Measurements from ENCODE around the gene DIS3L2.

DIS3L2 gene

DNA sequence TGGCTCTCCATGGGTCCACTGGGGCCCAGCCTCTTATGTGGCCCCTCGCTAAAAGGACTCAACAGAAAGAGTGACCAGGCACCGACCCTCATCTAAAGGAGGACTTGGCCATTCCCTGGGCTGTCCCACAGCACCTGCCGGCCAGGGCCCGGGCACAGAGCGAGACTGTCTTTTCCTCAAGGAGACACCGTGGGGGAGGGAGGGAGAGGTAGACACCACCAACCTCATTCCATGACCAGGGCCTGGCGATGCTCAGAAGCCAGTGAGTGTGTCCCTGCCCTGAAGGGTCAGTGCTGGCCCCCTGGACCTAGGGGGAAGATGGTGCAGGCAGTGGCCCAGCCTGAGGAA, 377.2 kb downstream of the DIS3L2 start:
- H3K9ac ChIP-seq (ENCODE audit: low read depth, low read length), result no peak overlapping the region
- no peaks in the 10 kb centered on the region for H3K9me3 ChIP-seq (ENCODE audit: control insufficient read depth, insufficient read depth, low read length)
- no peaks in the 10 kb centered on the region for H3K36me3 ChIP-seq (ENCODE audit: insufficient read depth, low read length)
- no peaks in the 10 kb centered on the region; the same call in 1 of the 2 replicates for H3K4me1 ChIP-seq (ENCODE audit: insufficient read depth, low read length)

DNA sequence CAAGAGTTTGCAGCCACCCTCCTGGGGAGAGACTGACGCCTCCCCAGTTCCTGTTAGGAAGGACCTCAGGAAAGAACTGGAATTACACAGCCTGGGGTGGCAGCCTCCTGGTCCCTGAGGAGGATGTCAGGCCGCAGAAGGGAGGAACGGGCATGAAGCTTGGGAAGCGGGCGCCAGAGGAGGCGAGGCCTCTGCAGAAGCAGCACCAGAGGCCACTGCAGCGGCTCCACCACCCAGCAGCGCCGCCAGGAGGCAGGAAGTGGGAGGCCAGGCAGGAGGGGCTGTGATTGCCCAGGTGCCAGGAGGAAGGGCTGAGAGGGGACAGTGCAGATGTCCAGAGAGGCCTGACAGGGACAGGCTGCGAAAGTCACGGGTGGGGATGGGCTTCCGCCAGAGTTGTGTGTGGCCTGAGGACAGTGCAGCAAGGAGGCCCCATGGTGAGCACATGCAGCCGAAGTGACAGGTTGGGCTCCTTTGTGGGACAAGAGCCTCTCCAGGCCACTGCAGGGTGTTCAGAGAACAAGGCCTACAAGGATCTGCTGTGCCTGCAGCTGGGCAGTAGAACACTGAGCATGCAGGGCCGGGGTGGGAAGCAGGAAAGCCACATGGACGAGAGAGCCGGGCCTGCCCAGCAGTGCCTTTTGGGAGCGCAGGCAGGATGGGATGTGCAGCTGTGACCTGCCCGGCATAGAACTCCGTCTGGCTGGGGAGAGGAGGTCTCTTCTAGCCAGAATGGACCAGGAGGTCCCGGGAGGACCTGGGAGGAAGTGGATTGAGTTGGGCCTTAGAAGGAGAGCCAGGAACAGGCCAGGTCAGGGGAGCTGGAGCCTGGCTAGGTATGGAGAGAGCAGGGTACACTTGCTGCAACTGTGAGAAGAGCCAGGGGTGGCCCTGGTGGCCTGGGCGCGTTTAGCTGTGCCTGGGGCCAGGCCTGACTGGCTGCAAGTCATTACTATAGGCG, 377.9 kb downstream of the DIS3L2 start:
- H3K9ac ChIP-seq (ENCODE audit: low read depth, low read length), result no peak overlapping the region
- H3K4me1 ChIP-seq (ENCODE audit: insufficient read depth, low read length), result no peaks in the 10 kb centered on the region; the same call in 1 of the 2 replicates
- no peaks in the 10 kb centered on the region for H3K9me3 ChIP-seq (ENCODE audit: control insufficient read depth, insufficient read depth, low read length)
- no peaks in the 10 kb centered on the region for H3K36me3 ChIP-seq (ENCODE audit: insufficient read depth, low read length)

DNA sequence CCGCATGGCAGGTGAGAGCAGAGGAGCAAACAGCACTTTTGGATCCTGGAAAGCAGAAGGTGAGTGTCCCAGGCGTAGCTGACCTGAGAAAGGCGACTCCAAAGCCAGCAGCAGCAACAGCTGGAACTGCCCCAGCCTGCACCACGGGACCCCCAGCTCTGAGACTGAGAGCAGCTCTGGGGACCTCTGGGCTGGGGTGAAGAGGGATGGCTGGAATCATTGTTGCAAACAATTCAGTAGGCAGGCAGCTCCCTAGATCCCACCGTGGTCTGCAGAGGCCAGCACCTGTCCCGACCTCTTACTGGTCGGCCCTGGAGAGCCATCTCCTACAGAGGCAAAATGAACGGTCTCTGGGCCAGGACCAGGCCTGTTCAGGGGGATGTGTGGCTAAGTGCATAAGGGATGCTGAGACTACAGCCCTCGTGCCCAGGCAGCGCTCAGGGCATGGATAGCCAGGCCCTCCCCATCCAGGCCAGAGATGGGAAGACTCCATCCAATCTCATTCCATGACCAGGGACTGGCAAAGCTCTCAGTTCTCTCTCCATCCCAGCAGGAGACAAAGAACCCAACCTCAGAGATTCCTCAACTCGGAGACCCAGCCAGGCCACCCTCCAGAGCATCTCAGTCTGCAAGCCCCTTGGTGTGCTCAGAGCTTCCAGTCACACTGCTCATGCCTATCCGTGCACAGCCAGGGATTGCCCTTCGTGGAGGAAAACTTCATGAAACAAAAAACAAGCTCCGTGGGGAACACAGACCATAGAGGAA, 378.8 kb downstream of the DIS3L2 start:
- no peak overlapping the region for H3K9ac ChIP-seq (ENCODE audit: low read depth, low read length)
- H3K36me3 ChIP-seq (ENCODE audit: insufficient read depth, low read length), result no peaks in the 10 kb centered on the region
- H3K4me1 ChIP-seq (ENCODE audit: insufficient read depth, low read length), result no peaks in the 10 kb centered on the region; the same call in 1 of the 2 replicates
- H3K9me3 ChIP-seq (ENCODE audit: control insufficient read depth, insufficient read depth, low read length), result no peaks in the 10 kb centered on the region

DNA sequence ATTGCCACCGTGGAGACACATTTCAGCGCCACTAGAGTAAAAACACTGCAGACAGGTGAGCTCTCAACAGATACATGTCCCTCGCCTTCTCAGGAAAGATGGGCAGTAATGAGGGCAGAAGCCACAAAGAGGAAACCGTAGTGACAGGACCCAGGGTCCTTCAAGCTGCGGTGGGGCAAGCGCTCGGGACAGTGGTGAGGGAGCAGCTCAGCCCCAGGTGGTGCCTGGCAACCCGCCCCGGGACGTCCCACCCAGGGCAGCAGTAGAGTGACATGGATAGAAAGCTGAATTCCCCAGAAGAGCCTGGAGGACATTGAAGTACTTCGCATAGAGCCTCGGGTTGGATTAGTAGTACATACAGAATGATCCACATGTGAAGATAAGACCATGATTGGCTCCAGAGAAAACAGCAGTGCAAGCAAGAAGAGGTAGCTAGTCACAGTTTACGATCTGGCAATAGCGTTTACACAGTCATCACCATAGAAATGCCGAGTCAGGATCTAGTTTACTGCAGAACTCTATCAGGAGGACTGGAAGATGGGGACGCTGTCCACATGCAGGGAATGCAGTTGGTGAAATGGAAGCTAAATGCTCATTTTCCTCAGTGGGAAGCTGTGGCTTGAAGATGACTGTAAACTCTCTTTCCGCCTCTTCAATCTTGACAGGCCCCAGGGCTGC, 379.7 kb downstream of the DIS3L2 start:
- Histone ChIP-seq H3K9me3 (ENCODE audit: control insufficient read depth, insufficient read depth, low read length) (no peaks in the 10 kb centered on the region), H3K4me1 (ENCODE audit: insufficient read depth, low read length) (no peaks in the 10 kb centered on the region), H3K36me3 (ENCODE audit: insufficient read depth, low read length) (no peaks in the 10 kb centered on the region), H3K9ac (ENCODE audit: low read depth, low read length) (no peak overlapping the region)

DNA sequence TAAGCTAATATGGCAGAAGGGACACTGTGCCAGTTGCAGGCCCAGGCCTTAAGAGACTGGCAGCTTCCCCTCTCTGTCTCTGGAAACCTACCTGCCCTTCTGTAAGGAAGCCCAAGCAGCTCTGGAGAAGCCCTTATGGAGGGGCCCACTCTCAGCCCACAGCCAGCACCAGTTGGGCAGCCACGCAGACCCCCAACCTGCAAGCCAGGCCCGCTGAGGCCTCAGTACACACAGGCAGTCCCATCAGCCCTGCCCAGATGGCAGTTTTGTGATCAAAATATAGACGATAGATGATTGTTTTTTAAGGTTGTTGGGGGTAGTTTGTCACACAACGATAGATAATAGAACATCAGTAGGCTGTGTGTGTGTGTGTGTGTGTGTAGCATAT, 380.2 kb downstream of the DIS3L2 start:
- Histone ChIP-seq H3K36me3 (ENCODE audit: insufficient read depth, low read length) (no peaks in the 10 kb centered on the region), H3K4me1 (ENCODE audit: insufficient read depth, low read length) (no peaks in the 10 kb centered on the region), H3K9me3 (ENCODE audit: control insufficient read depth, insufficient read depth, low read length) (no peaks in the 10 kb centered on the region), H3K9ac (ENCODE audit: low read depth, low read length) (no peak overlapping the region)

DNA sequence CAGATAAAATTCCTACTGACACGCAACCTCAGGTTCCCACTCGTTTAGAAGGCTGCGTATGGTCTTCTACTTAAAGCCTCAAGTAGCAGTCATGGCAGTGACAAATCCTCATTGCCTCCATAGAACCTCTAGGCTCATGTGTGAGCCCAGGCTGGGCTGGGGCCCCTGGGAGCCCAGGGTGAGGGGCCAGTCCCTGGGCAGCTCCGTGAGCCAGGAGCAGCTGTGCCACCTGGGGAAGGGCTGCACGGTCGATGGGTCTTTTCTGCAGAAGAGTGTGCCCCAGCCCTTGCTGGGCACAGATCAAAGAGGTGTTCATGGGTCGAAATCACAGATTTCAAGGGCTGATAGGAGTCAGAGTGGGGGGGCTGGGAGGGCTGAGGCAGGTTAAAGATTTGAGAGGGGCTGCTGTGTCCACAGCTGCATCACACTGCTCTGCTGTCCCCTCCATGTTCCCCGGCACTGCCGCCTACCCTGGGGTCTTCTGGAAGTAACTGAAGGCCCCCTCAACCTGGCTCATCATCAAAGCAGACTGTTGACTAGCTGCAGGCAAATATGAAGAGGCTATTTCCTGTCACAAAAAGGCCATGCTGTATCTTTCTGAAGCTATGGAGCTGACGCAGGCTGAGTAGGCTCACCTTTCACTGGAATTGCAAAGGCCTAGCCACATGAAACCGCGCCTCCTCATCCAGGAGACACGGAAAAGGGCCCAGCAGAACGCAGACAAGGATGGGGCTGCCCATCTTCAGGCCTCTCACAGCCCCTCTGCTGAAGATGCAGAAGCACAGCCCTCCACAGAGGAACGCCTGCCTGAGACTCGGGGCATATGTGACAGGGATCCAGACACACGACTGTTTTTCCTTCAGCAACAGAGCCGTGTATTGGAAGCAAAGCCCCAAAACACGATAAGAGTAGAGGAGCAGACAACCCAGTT, 381.4 kb downstream of the DIS3L2 start:
- Histone ChIP-seq H3K4me1 (ENCODE audit: insufficient read depth, low read length) (no peaks in the 10 kb centered on the region), H3K9me3 (ENCODE audit: control insufficient read depth, insufficient read depth, low read length) (no peaks in the 10 kb centered on the region), H3K36me3 (ENCODE audit: insufficient read depth, low read length) (no peaks in the 10 kb centered on the region), H3K9ac (ENCODE audit: low read depth, low read length) (no peak overlapping the region)

DNA sequence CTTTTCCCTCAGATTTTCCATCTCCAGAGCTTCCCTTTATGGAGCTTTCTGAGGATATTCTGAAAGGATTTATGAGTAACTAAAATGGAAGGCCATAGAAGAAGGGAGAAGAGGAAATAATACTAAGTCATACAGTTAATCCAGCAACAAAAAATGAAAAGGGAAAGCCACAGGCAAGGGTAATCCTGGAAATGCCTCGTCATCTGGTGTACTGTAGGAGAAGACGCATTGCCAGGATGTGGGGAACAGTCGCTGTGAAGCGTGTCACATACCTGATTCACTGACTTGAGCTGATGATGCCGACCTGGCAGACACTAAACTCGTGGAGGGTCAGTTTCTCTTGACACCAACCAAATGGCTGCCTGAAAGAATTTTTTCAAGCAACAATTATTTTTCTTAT, 382.3 kb downstream of the DIS3L2 start:
- no peaks in the 10 kb centered on the region for H3K36me3 ChIP-seq (ENCODE audit: insufficient read depth, low read length)
- H3K9me3 ChIP-seq (ENCODE audit: control insufficient read depth, insufficient read depth, low read length), result no peaks in the 10 kb centered on the region
- H3K9ac ChIP-seq (ENCODE audit: low read depth, low read length), result no peak overlapping the region
- H3K4me1 ChIP-seq (ENCODE audit: insufficient read depth, low read length), result no peaks in the 10 kb centered on the region

DNA sequence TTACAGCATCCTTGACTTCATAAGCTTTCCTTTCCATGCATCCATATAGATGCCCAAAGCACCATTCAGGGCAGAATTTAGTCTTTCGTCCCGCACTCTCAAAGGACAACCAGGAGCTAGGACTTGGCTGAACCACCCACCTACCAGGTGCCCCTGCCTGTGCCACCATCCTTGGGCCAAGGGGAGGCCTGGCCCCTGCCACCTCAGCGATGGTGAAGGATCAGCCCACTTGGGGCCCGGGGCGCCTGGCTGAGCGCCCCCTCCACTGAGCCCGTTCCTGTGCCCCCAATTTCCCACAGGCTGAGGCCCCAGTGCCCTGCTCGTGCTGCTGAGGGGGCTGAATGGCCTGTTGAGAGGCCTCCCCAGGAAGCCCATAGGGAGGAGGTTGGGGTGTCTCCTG, 383.7 kb downstream of the DIS3L2 start:
- Histone ChIP-seq H3K9me3 (ENCODE audit: control insufficient read depth, insufficient read depth, low read length) (no peaks in the 10 kb centered on the region), H3K4me1 (ENCODE audit: insufficient read depth, low read length) (no peaks in the 10 kb centered on the region), H3K9ac (ENCODE audit: low read depth, low read length) (no peak overlapping the region), H3K36me3 (ENCODE audit: insufficient read depth, low read length) (no peaks in the 10 kb centered on the region)

DNA sequence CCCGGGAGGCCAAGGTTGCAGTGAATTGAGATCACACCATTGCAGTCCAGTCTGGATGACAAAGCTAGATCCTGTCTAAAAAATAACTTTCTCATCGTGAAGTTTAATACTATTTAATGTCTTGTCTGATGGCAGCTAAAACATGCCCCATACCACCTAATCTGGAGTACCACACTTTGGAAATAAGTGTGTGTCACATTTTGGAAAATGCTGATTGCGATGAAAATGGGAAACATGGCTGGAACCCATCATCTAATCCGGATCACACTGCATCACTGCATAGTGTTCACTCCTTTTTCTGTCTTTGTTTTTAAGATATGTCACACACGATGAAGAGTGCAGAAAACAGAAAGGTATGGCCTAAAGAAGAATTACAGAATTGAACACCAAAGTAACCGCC, 385.9 kb downstream of the DIS3L2 start:
- Histone ChIP-seq H3K4me1 (ENCODE audit: insufficient read depth, low read length) (no peaks in the 10 kb centered on the region), H3K9me3 (ENCODE audit: control insufficient read depth, insufficient read depth, low read length) (no peaks in the 10 kb centered on the region), H3K9ac (ENCODE audit: low read depth, low read length) (no peak overlapping the region), H3K36me3 (ENCODE audit: insufficient read depth, low read length) (no peaks in the 10 kb centered on the region)

DNA sequence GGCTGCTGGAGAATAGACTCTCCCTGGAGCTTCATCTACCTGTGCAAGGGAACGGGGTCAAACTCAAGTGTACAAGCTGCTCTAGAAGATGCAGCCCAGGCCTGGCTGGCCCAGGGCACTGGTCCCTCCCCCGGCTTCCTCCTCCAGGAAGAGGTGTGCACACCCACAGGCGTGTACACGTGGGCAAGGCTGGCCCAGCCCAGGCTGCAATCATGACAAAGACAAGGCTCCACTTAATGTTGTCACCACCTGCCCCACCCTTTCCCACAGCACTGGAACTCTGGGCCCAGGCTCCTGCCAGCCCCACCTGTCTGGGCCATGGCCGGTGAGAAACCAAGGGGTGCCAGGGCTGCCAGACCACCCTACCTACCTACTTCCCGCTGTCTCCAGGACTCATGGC, 387.4 kb downstream of the DIS3L2 start:
- Histone ChIP-seq H3K9me3 (ENCODE audit: control insufficient read depth, insufficient read depth, low read length) (no peaks in the 10 kb centered on the region), H3K9ac (ENCODE audit: low read depth, low read length) (no peak overlapping the region), H3K36me3 (ENCODE audit: insufficient read depth, low read length) (no peaks in the 10 kb centered on the region), H3K4me1 (ENCODE audit: insufficient read depth, low read length) (no peaks in the 10 kb centered on the region)

DNA sequence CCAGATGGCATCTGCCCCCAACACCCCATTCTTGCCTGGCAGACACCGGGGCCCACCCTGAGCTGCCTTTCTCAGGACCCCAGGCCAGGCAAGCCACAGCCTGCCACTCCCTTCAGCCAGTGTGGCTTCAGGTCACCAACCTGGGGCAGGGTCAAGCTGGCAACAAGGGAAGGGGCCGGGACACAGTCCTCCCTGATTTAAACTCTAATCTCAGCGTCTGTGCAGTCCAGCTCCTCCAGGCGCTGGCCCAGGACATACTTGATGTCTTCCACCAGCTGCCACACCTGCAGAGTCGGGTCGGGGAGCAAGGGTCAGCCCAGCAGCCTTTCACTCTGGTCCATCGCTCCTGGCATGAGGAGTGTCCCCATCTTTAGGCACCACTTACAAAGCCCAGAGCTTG, 388.0 kb downstream of the DIS3L2 start:
- Histone ChIP-seq H3K4me1 (ENCODE audit: insufficient read depth, low read length) (no peaks in the 10 kb centered on the region), H3K9ac (ENCODE audit: low read depth, low read length) (no peak overlapping the region), H3K36me3 (ENCODE audit: insufficient read depth, low read length) (no peaks in the 10 kb centered on the region), H3K9me3 (ENCODE audit: control insufficient read depth, insufficient read depth, low read length) (no peaks in the 10 kb centered on the region)

DNA sequence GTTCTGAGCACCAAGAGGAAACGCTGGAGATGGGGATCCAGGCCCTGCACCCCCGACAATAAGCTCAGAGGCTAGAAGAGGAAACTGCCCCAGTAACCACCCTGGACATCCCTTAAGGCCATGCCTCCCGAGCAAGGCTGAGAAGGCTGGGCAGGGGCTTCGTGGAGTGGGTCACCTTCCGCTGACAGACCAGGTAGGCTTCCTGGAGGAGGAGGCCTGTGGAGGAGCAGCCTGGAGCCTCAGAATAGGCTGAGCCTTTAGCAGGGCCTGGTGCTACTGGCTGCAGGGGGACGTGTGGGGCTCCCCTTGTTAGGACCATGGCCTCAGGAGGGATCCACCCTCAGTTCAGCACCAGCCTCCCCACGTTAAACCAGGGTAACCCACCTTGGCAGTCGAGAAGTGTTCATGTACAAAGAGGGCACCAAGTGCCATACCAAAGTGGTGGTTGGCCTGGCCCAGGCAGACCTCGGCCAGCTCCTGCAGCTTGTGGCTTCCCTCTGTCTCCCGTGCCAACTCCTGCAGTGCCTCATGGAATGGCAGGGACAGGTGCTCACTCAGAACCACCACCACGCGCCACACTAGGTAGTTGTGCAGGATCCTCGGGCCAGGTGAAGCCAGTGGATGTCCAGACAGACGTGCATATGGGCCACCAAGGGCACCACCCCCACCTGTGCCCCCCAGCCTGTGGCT, 388.6 kb downstream of the DIS3L2 start:
- no peaks in the 10 kb centered on the region for H3K36me3 ChIP-seq (ENCODE audit: insufficient read depth, low read length)
- no peak overlapping the region for H3K9ac ChIP-seq (ENCODE audit: low read depth, low read length)
- H3K9me3 ChIP-seq (ENCODE audit: control insufficient read depth, insufficient read depth, low read length), result no peaks in the 10 kb centered on the region
- H3K4me1 ChIP-seq (ENCODE audit: insufficient read depth, low read length), result no peaks in the 10 kb centered on the region

Data from ES-I3 (cell line).